ENCODE measurements around the gene CKAP2L. TPM values are rescaled to one million over a fixed set of nuclear protein-coding genes. Genes with fewer than 3 reads are reported as not detected.

Gene CKAP2L
- total RNA-seq, 1 donor from 2014 or later = 5.1 TPM

GRCh38 chr2:112776113-112776512 is 11.7 kb upstream of the CKAP2L start:
- Mint-ChIP-seq H3K27me3 (ENCODE audit: low read depth) (no peaks in the 10 kb centered on the region), H3K4me3 (ENCODE audit: unreplicated experiment) (no peak overlapping the region), H3K36me3 (ENCODE audit: low read depth) (no peaks in the 10 kb centered on the region), H3K27ac (ENCODE audit: unreplicated experiment) (no peak overlapping the region), H3K4me1 (ENCODE audit: low read depth) (no peaks in the 10 kb centered on the region), H3K9me3 (ENCODE audit: low read depth) (no peaks in the 10 kb centered on the region)
- no peak for TF ChIP-seq CTCF (IDR thresholded peaks at IDR 0.05)
- DNase-seq (ENCODE audit: low spot score) = no peak

- TF ChIP-seq CTCF (IDR thresholded peaks at IDR 0.05) = no peak
- Mint-ChIP-seq H3K27ac (ENCODE audit: unreplicated experiment) (no peak overlapping the region), H3K4me3 (ENCODE audit: unreplicated experiment) (no peak overlapping the region), H3K36me3 (ENCODE audit: low read depth) (no peaks in the 10 kb centered on the region), H3K9me3 (ENCODE audit: low read depth) (no peaks in the 10 kb centered on the region), H3K27me3 (ENCODE audit: low read depth) (no peaks in the 10 kb centered on the region), H3K4me1 (ENCODE audit: low read depth) (no peaks in the 10 kb centered on the region)
- DNase-seq (ENCODE audit: low spot score) = no peak
These were observed 10.3 kb upstream of the CKAP2L start for GRCh38 chr2:112774536-112775285.

- no peak overlapping the region for H3K4me3 Mint-ChIP-seq (ENCODE audit: unreplicated experiment)
- H3K4me1 Mint-ChIP-seq (ENCODE audit: low read depth) = no peaks in the 10 kb centered on the region
- H3K27me3 Mint-ChIP-seq (ENCODE audit: low read depth) = no peaks in the 10 kb centered on the region
These were observed 9.1 kb upstream of the CKAP2L start for GRCh38 chr2:112773556-112773955.

GRCh38 chr2:112772911-112773475 is 8.6 kb upstream of the CKAP2L start:
- H3K36me3 Mint-ChIP-seq (ENCODE audit: low read depth) = no peaks in the 10 kb centered on the region
- H3K9me3 Mint-ChIP-seq (ENCODE audit: low read depth) = no peaks in the 10 kb centered on the region
- no peak overlapping the region for H3K4me3 Mint-ChIP-seq (ENCODE audit: unreplicated experiment)
- no peak for DNase-seq (ENCODE audit: low spot score)
- H3K4me1 Mint-ChIP-seq (ENCODE audit: low read depth) = no peaks in the 10 kb centered on the region
- no peak for TF ChIP-seq CTCF (IDR thresholded peaks at IDR 0.05)
- no peaks in the 10 kb centered on the region for H3K27me3 Mint-ChIP-seq (ENCODE audit: low read depth)
- no peak overlapping the region for H3K27ac Mint-ChIP-seq (ENCODE audit: unreplicated experiment)

More at GRCh38 chr2:112773556-112773955, 9.1 kb upstream of the CKAP2L start:
- no peak for TF ChIP-seq CTCF (IDR thresholded peaks at IDR 0.05)
- Mint-ChIP-seq H3K27ac (ENCODE audit: unreplicated experiment) (no peak overlapping the region), H3K36me3 (ENCODE audit: low read depth) (no peaks in the 10 kb centered on the region), H3K9me3 (ENCODE audit: low read depth) (no peaks in the 10 kb centered on the region)
- DNase-seq (ENCODE audit: low spot score) = no peak

- Mint-ChIP-seq H3K4me1 (ENCODE audit: low read depth) (no peaks in the 10 kb centered on the region), H3K27ac (ENCODE audit: unreplicated experiment) (no peak overlapping the region)
- no peak for TF ChIP-seq CTCF (IDR thresholded peaks at IDR 0.05)
These were observed 7.9 kb upstream of the CKAP2L start for GRCh38 chr2:112772322-112772721.

More at GRCh38 chr2:112772322-112772721, 7.9 kb upstream of the CKAP2L start:
- Mint-ChIP-seq H3K9me3 (ENCODE audit: low read depth) (no peaks in the 10 kb centered on the region), H3K27me3 (ENCODE audit: low read depth) (no peaks in the 10 kb centered on the region), H3K4me3 (ENCODE audit: unreplicated experiment) (no peak overlapping the region), H3K36me3 (ENCODE audit: low read depth) (no peaks in the 10 kb centered on the region)
- DNase-seq (ENCODE audit: low spot score) = no peak

Data from chondrocyte (in vitro differentiated cells).